Measurements from ENCODE around the gene KRTAP4-3.
"Not testable (repeated sequence)": the region's sequence is repeated elsewhere in the genome, so short reads cannot be mapped to it uniquely, and the experiment has no call there.

KRTAP4-3 gene

GRCh38 chr17:41117846-41118386, 50.1 kb downstream of the KRTAP4-3 start, which contains the start of gene KRTAP4-11:
Gene KRTAP4-11 (minus strand): TSS chr17:41118373. CDS start chr17:41118315, 58 bp downstream.
- not testable (repeated sequence) for DNase-seq (ENCODE audit: low read depth in 2 of 2)
